Activated CD8-positive, alpha-beta memory T cell treated with anti-CD3 and anti-CD28 coated beads, Interleukin-2, amount 50 U/mL, for 24 hours (primary cell): ENCODE measurements around the gene TMEM131.
A peak's percentile ranks its signal among the peaks of the same experiment; 100 is the strongest.

Experiments used
- DNase-seq: peaks from one replicate; pipeline ENCODE4 v3.0.0-alpha.2; 2020; ENCODE audit errors: extremely low read depth

Gene TMEM131

DNA sequence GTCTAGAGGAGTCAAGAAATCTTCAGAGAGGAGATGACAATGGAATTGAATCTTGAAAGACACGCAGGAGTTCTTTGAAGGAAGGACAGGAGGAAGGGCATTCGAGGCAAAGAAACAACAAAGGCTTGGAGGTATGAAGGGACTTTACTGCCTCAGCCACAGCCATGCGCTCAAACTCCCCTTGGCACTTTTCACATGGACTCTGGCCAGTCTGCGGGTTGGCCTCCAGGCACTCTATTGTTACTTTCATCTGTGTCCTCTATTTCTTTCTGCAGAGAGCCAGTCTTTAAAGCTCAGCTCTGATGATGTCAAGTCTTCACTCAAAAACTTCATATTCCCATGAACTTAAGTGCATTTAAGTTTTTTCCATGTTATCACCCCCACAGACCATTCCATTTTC, 186.9 kb downstream of the TMEM131 start:
- DNase-seq = no peak

DNA sequence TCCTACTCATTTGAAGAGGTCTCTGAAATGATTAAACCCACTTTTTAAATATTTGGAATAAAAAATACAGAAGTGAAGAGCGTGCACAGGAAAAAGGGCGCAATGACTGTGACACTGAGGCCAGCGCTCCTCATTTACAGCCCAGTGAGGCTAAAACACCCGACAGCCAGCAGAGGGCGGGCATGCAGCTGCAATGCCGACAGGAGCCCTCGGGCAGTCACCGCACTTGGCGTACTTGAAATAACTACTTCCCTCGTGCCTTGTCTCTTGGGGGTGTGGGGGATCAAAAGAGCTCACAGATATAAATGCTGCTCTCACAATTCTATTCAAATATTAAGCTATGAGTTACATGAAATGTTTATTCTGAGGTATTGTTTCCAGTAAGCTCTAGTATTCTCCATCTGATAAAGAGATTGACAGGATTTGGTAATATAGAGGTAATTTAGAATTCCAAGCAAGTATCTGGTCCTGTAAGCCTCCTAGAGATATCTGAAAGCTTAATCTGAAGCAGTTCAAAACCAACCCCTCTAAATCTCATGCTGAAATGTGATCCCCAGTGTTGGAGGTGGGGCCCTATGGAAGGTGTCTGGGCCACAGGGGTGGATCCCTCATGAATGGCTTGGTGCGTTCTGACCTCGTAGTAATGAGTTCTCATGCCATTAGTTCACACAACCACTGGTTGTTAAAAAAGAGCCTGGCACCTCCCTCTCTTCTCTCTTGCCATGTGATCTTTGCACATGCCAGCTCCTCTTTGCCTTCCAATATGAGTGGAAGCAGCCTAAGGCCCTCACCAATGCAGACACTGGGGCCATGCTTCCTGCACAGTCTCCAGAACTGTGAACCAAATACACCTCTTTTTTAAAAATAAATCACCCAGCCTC, 188.8 kb downstream of the TMEM131 start:
- peak; percentile 61 for DNase-seq

DNA sequence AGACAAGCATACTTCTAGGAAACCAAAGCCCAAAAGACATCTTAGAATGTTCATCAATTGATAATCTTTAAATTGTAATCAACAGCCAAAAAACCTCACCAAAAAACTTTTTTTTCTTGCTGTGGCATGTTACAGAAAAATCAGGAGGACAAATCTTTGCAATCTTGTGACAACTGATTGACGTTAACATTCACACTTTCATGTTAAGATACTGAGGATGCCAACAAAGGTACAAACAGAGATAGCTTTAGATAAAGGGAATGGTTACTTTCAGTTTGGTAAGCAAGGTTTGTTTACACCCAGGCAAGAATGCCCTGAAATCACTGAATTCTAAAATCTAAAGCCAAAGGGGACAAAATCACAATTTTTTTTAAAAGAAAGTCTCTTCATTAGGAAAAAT, 190.0 kb downstream of the TMEM131 start:
- no peak for DNase-seq

DNA sequence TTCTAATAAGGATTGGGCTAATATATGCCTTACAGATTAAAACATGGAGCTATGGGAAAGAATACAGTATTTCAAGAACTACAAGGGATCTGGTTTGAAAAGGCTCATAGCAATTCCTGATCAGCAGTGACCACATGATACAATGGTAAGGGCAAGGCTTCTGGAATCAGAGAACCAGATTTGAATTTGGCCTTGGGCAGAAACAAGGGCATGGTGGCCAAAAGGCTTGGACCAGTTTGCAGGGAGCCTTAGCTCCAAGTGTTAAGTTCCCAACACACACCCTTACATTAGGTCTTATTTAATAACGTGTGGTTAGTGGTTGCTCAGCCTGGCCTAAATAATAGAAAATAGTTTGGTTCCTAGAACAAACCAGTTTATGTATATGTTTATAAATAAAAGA, 194.7 kb downstream of the TMEM131 start:
- no peak for DNase-seq

DNA sequence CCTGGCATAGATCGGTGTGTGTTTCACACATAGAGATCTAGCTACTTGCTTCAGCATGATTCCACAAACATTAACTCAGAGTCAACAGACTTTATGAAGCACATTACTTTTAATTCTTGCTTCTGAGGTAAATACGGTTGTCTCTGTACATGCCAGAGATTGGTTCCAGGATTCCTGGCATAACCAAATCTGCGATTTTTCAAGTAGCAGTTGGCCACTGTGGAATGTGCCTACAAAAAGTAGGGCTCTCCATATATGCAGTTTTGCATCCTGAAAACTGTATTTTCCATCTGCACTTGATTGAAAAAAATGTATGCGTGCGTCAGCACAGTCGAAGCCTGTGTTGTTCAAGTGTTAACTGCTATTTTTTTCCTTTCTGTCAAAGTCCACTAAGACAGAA, 197.3 kb downstream of the TMEM131 start:
- no peak for DNase-seq

DNA sequence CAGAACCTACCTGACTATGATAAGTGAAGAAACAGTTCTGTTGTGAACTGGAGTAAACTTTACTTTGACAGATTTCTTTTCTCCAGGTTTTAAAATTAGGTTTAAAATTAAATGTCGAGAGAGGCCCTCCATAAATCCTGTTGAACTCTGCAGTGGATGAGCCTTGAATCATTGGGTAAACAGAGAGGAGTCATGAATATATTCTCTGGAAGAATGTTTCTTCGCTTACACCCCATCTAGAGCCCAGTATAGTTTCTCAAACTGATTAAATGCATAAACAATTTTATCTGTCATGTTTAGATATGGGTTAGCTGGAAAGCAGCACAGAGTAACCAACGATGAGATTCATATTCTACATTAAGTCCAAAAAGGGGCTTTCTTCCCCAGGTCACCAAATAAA, 198.4 kb downstream of the TMEM131 start:
- DNase-seq = no peak

DNA sequence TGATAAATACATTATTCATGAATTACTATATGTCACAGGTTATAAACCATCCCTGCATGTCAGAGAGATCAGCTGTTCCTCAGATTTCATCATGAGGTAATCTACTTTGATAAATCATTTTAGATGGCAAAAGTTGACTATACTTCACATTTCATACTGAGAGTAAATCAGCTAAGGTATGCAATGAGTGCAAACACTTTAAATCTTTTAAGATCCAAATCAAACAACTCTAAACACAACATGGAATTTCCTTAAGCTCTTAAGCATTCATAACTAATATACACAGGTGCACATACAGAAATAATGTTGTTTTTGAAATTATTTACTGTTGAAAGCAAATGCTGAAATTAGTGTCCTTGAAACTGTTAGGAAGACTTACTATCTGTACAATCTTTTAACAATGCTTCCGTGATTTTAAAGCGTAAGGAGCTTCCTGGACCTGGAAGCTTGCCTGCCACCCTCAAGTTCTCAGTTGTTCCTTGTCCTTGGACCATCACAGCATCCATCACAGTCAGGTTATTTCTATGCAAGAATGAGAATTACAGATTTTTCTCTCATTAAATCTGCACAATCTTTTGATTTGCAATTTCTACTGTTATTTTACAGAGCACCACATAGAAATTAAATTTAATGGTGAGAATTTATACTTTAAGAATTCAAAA, 199.2 kb downstream of the TMEM131 start:
- no peak for DNase-seq

DNA sequence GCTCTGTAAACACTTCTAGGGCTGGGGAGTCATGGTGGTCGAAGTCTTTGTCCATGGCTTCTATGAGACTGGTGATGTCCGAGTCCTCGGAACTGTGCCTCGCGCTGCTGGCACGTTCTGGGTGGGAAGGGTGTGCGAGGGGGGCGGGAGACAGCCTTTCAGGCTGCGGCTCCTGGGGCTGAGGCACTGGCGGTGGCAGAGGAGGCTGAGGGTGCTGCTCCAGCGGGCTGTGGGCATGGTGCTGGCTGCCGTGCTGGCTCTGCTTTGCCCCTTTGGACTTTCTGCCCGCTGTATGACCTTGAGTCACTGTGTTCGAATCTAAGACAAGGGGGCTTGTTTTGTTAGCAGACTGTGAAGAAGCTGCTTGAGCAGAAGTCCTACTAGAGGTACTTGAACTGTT, 203.3 kb downstream of the TMEM131 start:
- no peak for DNase-seq

DNA sequence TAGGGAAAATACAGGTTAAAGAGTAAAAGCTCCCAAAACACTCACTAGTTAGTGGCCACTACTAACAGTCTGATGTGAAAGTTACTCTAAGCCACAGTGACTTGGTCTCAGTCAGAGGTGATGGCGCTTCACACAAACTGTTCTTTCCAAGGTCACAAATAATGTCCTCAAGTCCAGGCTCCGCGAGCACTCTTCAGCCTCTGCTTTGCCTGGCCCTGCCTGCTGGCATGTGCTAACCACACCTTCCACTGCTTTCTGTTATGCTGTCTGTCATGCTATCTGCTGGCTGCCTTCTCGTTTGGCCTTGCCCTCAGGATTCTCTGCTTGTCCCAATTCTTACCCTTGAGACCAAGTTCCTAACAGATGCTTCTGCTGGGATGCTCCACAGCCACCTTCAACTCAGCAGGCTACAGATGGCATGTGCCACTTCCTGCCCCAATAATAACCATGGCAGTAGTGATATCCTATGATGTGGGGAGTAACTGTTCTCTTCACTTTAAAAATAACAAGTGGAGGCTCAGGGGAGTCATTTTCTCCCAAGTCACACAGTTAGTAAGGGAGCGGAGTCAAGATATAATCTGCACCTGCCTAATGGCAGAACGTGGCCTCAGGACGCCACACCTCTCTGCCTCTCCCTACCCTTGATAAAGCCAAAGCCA, 206.6 kb downstream of the TMEM131 start:
- DNase-seq = no peak

DNA sequence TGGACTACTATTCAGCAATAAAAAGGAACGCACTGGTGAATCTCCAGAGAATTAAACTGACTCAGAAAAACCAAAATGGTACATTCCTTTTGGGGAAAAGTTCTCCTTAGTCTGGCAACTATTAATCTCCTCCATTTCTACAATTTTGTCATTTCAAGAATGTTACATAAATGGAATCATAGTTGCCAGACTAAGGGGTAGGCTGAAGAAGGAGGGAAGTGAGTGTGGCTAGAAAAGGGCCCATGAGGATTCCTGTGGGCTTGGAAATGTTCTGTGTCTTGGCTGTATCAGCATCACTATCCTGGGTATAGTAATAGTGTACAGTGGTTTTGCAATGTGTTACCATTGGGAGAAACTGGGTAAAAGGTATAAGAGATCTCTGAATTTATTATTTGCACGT, 209.9 kb downstream of the TMEM131 start:
- DNase-seq = no peak

DNA sequence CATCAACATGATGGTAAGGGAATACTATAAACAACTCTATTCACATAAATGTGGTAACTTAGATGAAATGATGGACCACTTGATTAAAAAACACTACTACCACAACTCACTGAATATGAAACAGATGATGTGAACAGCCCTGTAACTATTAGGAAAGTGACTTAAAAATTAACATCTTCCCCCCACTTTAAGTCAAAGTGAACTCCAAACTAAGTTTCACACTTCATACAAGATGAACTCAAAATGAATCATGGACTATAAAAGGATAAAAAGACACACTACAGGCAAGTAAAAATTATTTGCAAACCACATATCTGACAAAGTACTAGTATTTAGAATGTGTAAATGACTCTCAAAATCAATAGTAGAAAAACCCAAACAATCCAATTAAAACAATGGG, 210.8 kb downstream of the TMEM131 start:
- DNase-seq = no peak

DNA sequence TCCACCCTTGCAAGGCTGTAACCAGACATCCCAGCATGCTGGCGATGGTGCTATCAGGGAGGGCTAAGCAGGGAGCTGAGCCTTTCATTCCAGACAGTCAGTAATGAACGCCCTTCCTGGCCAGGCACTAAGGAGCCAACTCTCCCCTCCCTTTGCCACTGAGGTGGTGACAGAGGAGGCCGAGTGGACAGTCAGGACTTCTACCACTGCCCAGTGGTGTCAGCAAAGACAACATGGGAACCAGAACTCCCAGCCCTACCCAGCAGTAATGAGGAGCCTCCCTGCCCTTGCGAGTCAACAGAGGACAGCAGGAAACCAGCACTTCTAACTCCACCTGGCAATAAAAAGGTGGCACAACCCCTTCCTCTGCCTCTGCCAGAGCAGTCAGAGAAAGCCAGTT, 213.8 kb downstream of the TMEM131 start:
- no peak for DNase-seq

DNA sequence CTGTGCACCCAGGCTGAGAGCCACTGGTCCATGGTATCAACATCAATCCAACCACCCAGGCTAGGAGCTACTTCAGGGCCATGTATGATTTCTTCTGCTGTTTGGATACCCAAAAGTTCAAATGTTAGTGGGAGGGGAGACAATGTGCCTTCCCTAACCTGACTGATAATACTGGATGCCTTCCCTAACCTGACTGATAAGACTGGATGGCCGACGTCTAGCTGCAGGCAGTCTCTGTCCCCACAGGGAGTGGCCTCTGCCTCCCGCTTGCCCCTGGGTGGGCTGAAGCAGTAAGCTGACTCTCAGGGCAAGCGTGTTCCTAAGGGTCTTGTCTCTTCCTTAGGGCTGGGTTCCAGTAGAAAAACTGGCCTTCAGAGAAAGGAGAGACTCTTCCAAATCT, 216.6 kb downstream of the TMEM131 start:
- DNase-seq = no peak

DNA sequence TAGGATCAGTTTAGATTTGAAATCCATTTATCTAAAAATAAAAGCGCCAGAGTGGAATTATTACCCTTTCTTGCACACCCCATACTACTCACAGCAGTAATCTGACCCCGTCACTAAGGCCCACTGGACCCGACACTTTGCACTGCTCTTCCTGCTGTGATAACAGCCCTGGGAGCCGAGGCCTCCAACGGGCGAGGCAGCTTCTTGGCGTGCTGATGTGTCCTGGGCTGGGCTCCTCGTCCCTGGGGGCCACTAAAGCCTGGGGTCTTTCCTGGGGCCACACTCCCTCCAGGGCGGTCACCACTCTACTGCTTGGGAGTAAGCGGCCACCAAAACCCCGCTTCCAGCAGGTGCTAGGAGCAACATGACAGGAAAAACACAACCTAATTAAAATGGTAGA, 220.7 kb downstream of the TMEM131 start:
- no peak for DNase-seq

DNA sequence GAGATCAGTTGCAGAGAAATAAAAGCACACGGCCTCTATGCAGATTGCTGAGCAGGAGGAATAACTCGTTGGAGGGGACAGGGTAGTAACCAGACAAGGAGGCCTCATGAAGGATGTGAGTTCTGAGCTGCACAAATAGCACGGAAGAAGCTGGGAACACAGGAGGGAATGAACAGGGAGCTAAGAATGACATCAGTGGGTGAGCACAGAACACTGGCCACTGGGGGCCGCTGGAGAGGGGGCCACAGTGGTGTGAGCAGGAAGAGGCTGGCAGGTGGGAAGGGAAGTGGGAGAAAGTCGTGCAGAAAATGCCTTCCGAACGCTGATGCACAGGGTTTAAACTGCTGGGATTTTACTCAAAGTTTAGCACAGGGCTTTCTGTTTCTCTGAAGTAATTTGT, 221.3 kb downstream of the TMEM131 start:
- no peak for DNase-seq

DNA sequence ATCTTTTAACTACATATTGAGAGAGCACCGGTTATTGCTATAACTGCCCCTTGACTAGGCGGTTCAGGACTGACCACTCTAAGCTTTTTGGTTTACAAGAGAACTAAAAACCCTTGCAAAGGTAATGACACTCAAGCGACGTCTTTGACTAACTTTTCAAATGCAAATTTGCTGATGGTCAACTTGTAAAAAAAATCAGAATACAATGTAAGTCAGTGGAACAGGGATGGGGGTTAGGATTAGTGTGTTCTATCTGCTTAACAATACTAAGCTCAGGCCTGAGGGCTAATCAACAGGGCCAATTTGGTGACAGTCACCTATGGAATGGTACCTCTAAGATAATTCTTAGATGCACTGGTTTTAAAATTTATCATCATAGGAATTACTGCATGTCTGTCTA, 225.3 kb downstream of the TMEM131 start:
- DNase-seq = no peak

DNA sequence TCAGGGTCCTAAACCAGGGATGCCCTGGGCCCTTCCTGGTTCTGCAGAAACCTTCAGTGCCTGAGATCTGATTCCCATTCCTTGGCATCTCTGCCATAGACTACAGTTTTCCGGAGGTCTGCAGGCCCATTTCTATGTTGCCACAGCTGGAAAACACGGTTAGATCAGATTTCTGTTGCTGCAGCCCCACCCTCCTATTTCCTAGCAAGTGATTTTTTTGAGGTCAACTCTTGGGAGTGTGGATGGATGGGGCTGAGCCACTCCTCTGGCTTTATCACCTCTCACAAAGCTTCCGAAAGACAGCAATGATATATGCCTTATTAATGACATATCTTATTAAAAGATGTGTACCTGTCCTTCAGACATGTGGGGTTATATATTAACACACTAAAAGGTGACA, 226.0 kb downstream of the TMEM131 start:
- no peak for DNase-seq

DNA sequence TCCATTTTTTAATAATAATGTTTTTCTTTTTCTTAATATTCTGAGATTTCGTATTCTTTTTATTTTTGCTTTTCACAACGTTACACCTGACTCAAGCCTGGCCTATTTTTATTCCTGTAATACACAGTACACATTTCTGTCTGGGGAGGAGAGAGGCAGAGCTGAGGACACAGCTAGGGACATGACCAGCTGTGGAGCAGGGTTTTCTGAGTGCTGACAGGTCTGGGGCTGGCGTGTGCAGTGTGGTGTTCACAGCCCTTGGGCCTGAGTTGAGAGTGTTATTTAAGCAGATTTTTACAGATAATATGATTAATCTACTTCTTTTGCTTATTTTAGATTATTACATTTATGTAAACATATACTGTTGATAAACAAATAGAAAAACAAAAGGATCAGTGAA, 226.4 kb downstream of the TMEM131 start:
- no peak for DNase-seq

DNA sequence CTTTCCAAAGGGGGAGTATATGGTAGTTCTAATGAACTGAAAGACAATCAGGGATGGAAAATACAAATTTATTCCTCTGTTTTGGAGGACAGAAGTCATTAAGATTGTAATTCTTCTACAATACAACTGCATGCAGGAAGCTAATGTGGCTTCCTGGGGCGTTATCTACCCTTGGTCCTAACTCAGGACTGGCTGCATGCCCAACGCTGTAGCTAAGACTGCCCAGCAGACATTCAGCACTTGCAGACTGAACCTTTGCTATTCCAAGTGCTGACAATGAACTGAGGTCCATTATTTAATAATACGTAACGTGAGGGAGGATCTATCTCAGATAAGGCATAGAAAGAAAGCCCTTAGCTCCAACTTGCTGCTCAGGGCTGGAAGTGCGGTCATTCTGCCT, 229.2 kb downstream of the TMEM131 start:
- DNase-seq = no peak

DNA sequence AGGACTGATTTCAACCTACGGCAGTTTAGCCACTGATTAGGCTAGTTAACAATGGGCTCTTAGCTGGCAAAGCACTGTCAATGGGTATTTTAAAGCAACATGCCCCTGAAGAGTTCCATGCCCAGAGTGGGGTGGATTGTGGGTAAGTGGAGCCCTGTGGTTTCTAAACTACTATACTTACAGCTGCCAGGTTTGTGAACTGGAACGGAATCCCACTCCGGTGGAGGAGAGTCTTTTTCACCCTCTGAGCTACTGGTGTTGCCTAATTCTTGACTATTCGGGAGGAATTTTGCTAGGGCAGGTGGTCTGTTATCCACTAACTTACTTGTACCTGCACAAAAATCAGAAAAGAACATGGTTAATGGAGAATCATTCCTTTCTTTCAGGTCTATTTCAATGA, 229.8 kb downstream of the TMEM131 start:
- DNase-seq = no peak

DNA sequence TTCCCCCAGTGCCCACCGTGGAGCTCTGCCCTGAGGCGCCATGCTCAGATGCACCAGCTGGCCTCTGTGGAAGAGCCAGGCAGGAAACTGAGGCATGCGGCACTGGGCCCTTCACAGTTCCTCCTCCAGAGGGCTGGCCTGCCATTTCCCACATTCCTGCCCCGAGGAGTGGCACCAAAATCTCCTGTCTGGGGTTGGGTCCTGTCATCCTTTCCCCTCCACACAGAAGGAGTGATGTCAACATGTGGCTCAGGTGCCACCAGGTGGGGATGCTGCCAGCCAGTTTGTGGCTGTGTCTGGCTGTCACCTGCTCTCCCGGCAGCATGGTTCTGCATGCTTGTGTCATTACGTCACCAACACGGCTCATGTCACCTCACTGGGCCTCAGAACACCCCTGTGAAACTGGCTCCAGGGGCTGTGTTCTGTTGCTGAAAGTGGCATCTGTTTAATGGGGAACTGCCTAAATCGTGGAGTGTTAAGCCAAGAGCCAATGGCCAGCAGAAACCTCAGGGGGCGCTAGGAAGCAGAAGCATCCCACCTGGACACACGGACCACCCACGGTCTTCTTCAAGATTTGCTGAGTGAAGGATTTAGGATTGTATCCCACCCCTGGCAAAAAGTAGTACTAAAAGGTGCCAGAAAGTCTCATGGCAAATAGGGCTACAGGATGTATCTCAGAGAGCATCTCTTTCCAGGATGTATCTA, 231.0 kb downstream of the TMEM131 start:
- no peak for DNase-seq

DNA sequence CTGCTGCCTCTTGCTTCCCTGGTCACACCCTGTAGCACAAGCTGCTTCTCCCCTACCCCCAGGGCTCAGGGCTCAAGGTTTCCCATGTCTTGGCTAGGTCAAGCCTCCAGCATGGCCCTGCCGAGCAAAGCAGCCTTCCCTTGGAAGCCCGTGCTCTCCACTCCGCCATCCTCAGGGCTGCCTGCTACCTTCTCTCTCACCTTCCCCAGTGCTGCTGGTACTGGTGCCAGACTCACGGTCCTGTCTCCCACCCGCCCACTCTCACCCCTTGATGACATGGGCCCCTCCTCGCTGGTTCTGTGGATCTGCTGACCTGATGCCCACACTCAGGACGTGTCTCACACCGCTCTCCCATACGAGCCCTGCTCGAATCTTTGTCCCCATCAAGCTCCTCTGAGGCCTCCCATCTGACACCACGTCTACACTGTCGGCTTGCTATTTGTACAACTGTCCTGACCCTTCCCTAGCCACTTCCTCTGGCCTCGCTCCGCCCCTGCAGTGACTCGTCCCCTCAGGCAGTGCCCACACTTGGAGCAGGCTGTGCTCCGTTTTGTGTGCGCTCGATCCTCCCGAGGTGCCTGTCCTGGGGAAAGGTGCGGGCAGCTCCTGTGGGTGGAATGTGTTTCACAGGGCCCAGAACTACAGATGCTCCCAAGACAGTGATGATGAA, 232.4 kb downstream of the TMEM131 start:
- DNase-seq = no peak
